H1 (cell line): ENCODE results near the gene NMD3. TPM values are rescaled to one million over a fixed set of nuclear protein-coding genes. Genes with fewer than 3 reads are reported as not detected.

Source experiments
- CTCF ChIA-PET: fragments of 300-600 bp; sonication (Branson Sonifier 250); formaldehyde crosslinking; loops from one replicate; lab custom pipeline; 2021; ENCODE audit not compliant: partially characterized antibody; lab: Charles Lee
- POLR2A ChIA-PET: fragments of 300-600 bp; sonication (Branson Sonifier 250); formaldehyde crosslinking; loops from one replicate; lab custom pipeline; 2021; ENCODE audit warnings: inconsistent platforms; ENCODE audit not compliant: partially characterized antibody; lab: Charles Lee
- DNase-seq, 2 experiments: peaks; one replicate each; pipeline versions ENCODE4 v3.0.0 to v3.0.0-alpha.2; 2010 to 2022; ENCODE audit warnings: low spot score in 2 of 2, low read depth in 1 of 2, mixed read lengths in 1 of 2
- FAIRE-seq: peaks from 2 replicates; lab custom pipeline; 2011; peaks lifted over from hg19 to GRCh38; lab: Jason Lieb, UNC
- H2AFZ ChIP-seq: 2 replicates; pipeline ENCODE4 v1.8.1; 2012; ENCODE audit warnings: low read length, inconsistent platforms
- H2AK5ac ChIP-seq: 2 replicates; pipeline ENCODE4 v1.6.1; 2013; ENCODE audit warnings: low read depth, low read length
- H2BK120ac ChIP-seq: replicated peaks from 2 replicates; pipeline ENCODE3; 2013; ENCODE audit warnings: low read depth, low read length, inconsistent platforms
- H2BK12ac ChIP-seq: 2 replicates; pipeline ENCODE4 v1.6.1; 2013; ENCODE audit warnings: low read depth, low read length
- H2BK15ac ChIP-seq: 2 replicates; pipeline ENCODE4 v1.6.1; 2013; ENCODE audit warnings: low read length
- H2BK20ac ChIP-seq: 2 replicates; pipeline ENCODE4 v1.6.1; 2013; ENCODE audit warnings: low read length
- H2BK5ac ChIP-seq: 2 replicates; pipeline ENCODE4 v1.6.1; 2013; ENCODE audit warnings: low read depth, low read length
- H3K14ac ChIP-seq: 2 replicates; pipeline ENCODE4 v1.6.1; 2013; ENCODE audit warnings: inconsistent platforms; ENCODE audit not compliant: insufficient read length
- H3K18ac ChIP-seq: 2 replicates; pipeline ENCODE4 v1.6.1; 2013; ENCODE audit warnings: low read length; ENCODE audit errors: extremely low read depth
- H3K23ac ChIP-seq: 2 replicates; pipeline ENCODE4 v1.6.1; 2013; ENCODE audit warnings: inconsistent platforms; ENCODE audit not compliant: insufficient read length
- H3K23me2 ChIP-seq: 2 replicates; pipeline ENCODE4 v1.6.1; 2013; ENCODE audit warnings: low read depth, low read length
- H3K27ac ChIP-seq: 2 replicates; pipeline ENCODE4 v1.6.1; 2011; ENCODE audit warnings: low read depth, low read length, inconsistent platforms
- H3K27me3 ChIP-seq, 4 experiments: replicated peaks in 1 of 4; 1 replicate in 1 of 4; 2 replicates in 3 of 4; pipeline versions ENCODE4 v1.6.1 to v1.8.1; 2011 to 2013; ENCODE audit warnings: low read length in 3 of 4, mild to moderate bottlenecking in 3 of 4, inconsistent platforms in 2 of 4, mixed read lengths in 2 of 4, moderate library complexity in 1 of 4; ENCODE audit not compliant: control insufficient read depth in 3 of 4, insufficient read depth in 3 of 4; ENCODE audit errors: extremely low read depth in 1 of 4
- H3K36me3 ChIP-seq, 4 experiments: 2 replicates each; pipeline versions ENCODE4 v1.6.1 to v1.8.1; 2011 to 2013; ENCODE audit warnings: mild to moderate bottlenecking in 4 of 4, low read length in 3 of 4, moderate library complexity in 2 of 4, control low read depth in 1 of 4, inconsistent platforms in 1 of 4; ENCODE audit not compliant: insufficient read depth in 4 of 4, control insufficient read depth in 2 of 4
- H3K4ac ChIP-seq: replicated peaks from 2 replicates; pipeline ENCODE3; 2013; ENCODE audit warnings: low read length, low read depth, mixed read lengths, inconsistent platforms; ENCODE audit not compliant: insufficient read length
- H3K4me1 ChIP-seq, 4 experiments: replicated peaks in 1 of 4; 1 replicate in 1 of 4; 2 replicates in 3 of 4; pipeline versions ENCODE4 v1.6.1 to v1.8.1; 2011 to 2013; ENCODE audit warnings: low read length in 3 of 4, inconsistent platforms in 2 of 4, mixed read lengths in 1 of 4; ENCODE audit not compliant: insufficient read depth in 4 of 4, control insufficient read depth in 3 of 4
- H3K4me2 ChIP-seq, 2 experiments: 2 replicates each; pipeline versions ENCODE4 v1.6.1 to v1.8.1; 2011 to 2013; ENCODE audit warnings: low read depth in 2 of 2, low read length in 2 of 2, control low read depth in 1 of 2, inconsistent platforms in 1 of 2, mild to moderate bottlenecking in 1 of 2; ENCODE audit not compliant: insufficient read depth in 1 of 2
- H3K4me3 ChIP-seq, 4 experiments: fragments of 200-600, 300-600 bp in 1 of 4; sonication (generic), shearing (Covaris generic), sonication (Bioruptor Twin) in 1 of 4; 2 replicates each; pipeline versions ENCODE4 v1.5.1 to v1.8.1; 2011 to 2016; ENCODE audit warnings: low read length in 4 of 4, low read depth in 3 of 4, control low read depth in 2 of 4, inconsistent platforms in 2 of 4, mild to moderate bottlenecking in 2 of 4, mixed read lengths in 1 of 4, moderate library complexity in 1 of 4; ENCODE audit not compliant: insufficient read depth in 2 of 4; ENCODE audit errors: extremely low read depth in 1 of 4
- H3K56ac ChIP-seq: replicated peaks from 2 replicates; pipeline ENCODE3; 2013; ENCODE audit warnings: low read depth, mild to moderate bottlenecking, mixed read lengths, low read length, inconsistent platforms; ENCODE audit not compliant: insufficient read length
- H3K79me1 ChIP-seq: 2 replicates; pipeline ENCODE4 v1.6.1; 2013; ENCODE audit warnings: low read depth, low read length, control low read depth
- H3K79me2 ChIP-seq, 2 experiments: 2 replicates each; pipeline versions ENCODE4 v1.6.1 to v1.8.1; 2012 to 2013; ENCODE audit warnings: low read length in 2 of 2, mild to moderate bottlenecking in 2 of 2, inconsistent platforms in 1 of 2; ENCODE audit not compliant: insufficient read depth in 2 of 2, control insufficient read depth in 1 of 2
- H3K9ac ChIP-seq, 4 experiments: replicated peaks in 1 of 4; 1 replicate in 1 of 4; 2 replicates in 3 of 4; pipeline versions ENCODE4 v1.6.1 to v1.8.1; 2011 to 2013; ENCODE audit warnings: low read depth in 3 of 4, low read length in 3 of 4, control low read depth in 2 of 4, mild to moderate bottlenecking in 2 of 4, moderate library complexity in 2 of 4, inconsistent platforms in 1 of 4; ENCODE audit errors: extremely low read depth in 1 of 4
- H3K9me3 ChIP-seq, 2 experiments: 2 replicates each; pipeline versions ENCODE4 v1.6.1 to v1.8.1; 2012 to 2013; ENCODE audit warnings: mild to moderate bottlenecking in 2 of 2, moderate library complexity in 2 of 2, control low read depth in 1 of 2, inconsistent platforms in 1 of 2, low read depth in 1 of 2, low read length in 1 of 2, mixed read lengths in 1 of 2; ENCODE audit not compliant: insufficient read depth in 2 of 2
- H4K20me1 ChIP-seq, 2 experiments: replicated peaks in 1 of 2; 2 replicates each; pipeline versions ENCODE3 to v1.8.1; 2011 to 2013; ENCODE audit warnings: inconsistent platforms in 2 of 2, low read length in 2 of 2, mild to moderate bottlenecking in 1 of 2; ENCODE audit not compliant: insufficient read depth in 2 of 2, control insufficient read depth in 1 of 2
- H4K5ac ChIP-seq: 2 replicates; pipeline ENCODE4 v1.6.1; 2013; ENCODE audit warnings: low read length, low read depth, mixed read lengths, inconsistent platforms; ENCODE audit not compliant: insufficient read length
- H4K8ac ChIP-seq: 2 replicates; pipeline ENCODE4 v1.8.0; 2013; ENCODE audit warnings: mild to moderate bottlenecking, moderate library complexity, low read length, inconsistent platforms; ENCODE audit not compliant: insufficient read depth; ENCODE audit errors: extremely low read depth
- H4K91ac ChIP-seq: replicated peaks from 2 replicates; pipeline ENCODE3; 2013; ENCODE audit warnings: low read length, mixed read lengths, inconsistent platforms; ENCODE audit not compliant: insufficient read length
- CBX8 ChIP-seq: fragments of 300-800, 300-1000 bp; sonication (generic); IDR thresholded peaks from 2 replicates; pipeline ENCODE4 v1.7.1; 2016; ENCODE audit warnings: low read depth, low read length, borderline replicate concordance
- EGR1 ChIP-seq: IDR thresholded peaks from 2 replicates; pipeline ENCODE4 v1.6.1; 2011; ENCODE audit warnings: low read depth, low read length, borderline replicate concordance
- HDAC2 ChIP-seq, 2 experiments: fragments of 300-600 bp in 1 of 2; sonication (generic) in 1 of 2; IDR thresholded peaks; 2 replicates each; pipeline ENCODE4 v1.6.1; 2011 to 2012; ENCODE audit warnings: low read depth in 2 of 2, low read length in 2 of 2, mild to moderate bottlenecking in 2 of 2, moderate library complexity in 2 of 2, borderline replicate concordance in 1 of 2, inconsistent platforms in 1 of 2
- MAFK ChIP-seq: IDR thresholded peaks from 2 replicates; pipeline ENCODE4 v1.6.1; 2012; ENCODE audit warnings: low read depth, mild to moderate bottlenecking, improper control_type of control experiment, low read length
- SP2 ChIP-seq: IDR thresholded peaks from 2 replicates; pipeline ENCODE4 v1.6.1; 2012; ENCODE audit warnings: mild to moderate bottlenecking, low read length, inconsistent platforms
- TBP ChIP-seq: IDR thresholded peaks from 2 replicates; pipeline ENCODE4 v1.6.1; 2011; ENCODE audit warnings: low read depth, low read length, improper control_type of control experiment
- TCF12 ChIP-seq: IDR thresholded peaks from 2 replicates; pipeline ENCODE4 v1.6.1; 2011; ENCODE audit warnings: low read depth, mild to moderate bottlenecking, low read length
- WGBS, 2 experiments: shearing (Covaris generic) in 1 of 2; methylation state at CpG; one replicate each; pipeline versions ENCODE4 v1.1.6 to v1.1.7; 2013 to 2015; ENCODE audit warnings: low lambda C conversion rate in 2 of 2, mixed read lengths in 2 of 2, inconsistent platforms in 1 of 2, low coverage in 1 of 2, missing lambda C conversion rate in 1 of 2; ENCODE audit not compliant: insufficient replicate concordance in 2 of 2, insufficient coverage in 1 of 2, insufficient read length in 1 of 2; ENCODE audit errors: extremely low coverage in 1 of 2, missing lambda C conversion rate in 1 of 2; 5-methylcytosine and 5-hydroxymethylcytosine counted together
- polyA plus RNA-seq, 7 experiments: library from polyadenylated mRNA; depleted of rRNA in 3 of 7; stranded (reverse) in 5 of 7; unstranded in 2 of 7; fragments of >200 nt in 5 of 7; fragments of 200-250 nt in 2 of 7; gene quantifications; 1 replicate in 5 of 7; 2 replicates in 1 of 7; 4 replicates in 1 of 7; pipeline versions ENCODE4 v1.2.1 to v1.2.3, GENCODE V29; 2011 to 2013; ENCODE audit warnings: missing spikeins in 2 of 7, mixed read lengths in 2 of 7
- total RNA-seq: library from RNA; stranded (reverse); fragmentation: NEBNext Ultra II Directional; extraction: Animal tissue kit (Norgen Biotek cat#: 25700); gene quantifications from 2 replicates; pipeline ENCODE4 v1.2.1, GENCODE V29; 2021
- TF ChIP-seq, protein P1 (sequence below), 3 experiments: IDR thresholded peaks; 1 replicate in 2 of 3; 2 replicates in 1 of 3; pipeline versions ENCODE4 v1.5.1 to v1.6.1; 2011; ENCODE audit warnings: low read length in 3 of 3, mild to moderate bottlenecking in 3 of 3, inconsistent platforms in 2 of 3, low read depth in 1 of 3, moderate library complexity in 1 of 3; ENCODE audit not compliant: insufficient read depth in 1 of 3; ENCODE audit errors: control extremely low read depth in 1 of 3
- TF ChIP-seq, protein P2 (sequence below): IDR thresholded peaks from 2 replicates; pipeline ENCODE4 v1.6.1; 2012; ENCODE audit warnings: inconsistent platforms

The NMD3 gene
- total and polyA plus RNA-seq, 2 of the 8 experiments (the other 6 are each of a cell fraction or from before 2014, with no cell fraction given): 12.1 to 64.2 TPM

DNA sequence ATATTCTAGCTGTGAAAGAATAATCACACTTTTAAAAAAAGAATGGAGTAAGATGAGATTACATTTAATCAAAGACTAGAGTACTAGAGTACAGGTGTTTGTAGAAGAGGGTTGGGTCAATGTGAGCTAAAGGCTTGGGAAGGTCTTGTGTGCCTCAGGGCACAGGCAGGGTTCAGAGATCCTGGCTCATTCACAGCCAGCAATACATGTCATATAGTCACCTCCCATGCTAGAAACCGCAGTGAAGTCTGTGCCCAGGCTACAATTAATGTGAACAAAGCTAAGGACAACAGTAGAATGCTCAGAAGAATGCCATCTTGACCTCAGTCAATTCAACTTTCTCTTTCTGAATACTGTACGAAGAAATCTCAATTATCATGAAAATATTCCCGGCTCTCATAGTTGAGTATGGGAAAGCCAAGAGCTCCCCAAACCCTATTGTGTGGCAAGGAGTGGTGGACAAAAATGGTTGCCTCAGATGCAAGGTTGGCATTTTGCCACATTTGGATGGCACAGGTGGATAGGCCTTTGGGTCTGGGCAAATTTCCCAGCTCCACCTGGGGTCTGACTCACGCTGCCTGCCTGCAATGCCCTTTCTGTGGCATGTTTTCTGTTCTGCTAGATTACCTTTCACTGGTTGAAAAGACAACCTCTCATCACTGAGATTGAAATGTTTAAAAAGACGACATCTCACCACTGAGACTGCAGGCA is 70.2 kb downstream of the NMD3 start:
- WGBS, 2 experiments: 86% methylated on average over 5 of the region's 5 CpGs; no CpG with 5 or more reads in 1 of the 2 experiments
- CTCF ChIA-PET: interaction anchor here (0.8 to 7.6 kb wide), 7 partner anchors 10 to 131 kb away, joined by 3 to 54 read pairs (median 4); partner anchors contain the start of gene SPTSSB
- no peak for FAIRE-seq
- TF ChIP-seq HDAC2 (IDR thresholded peaks at IDR 0.05; ENCODE audit: borderline replicate concordance in 1 of 2, low read depth in 2 of 2, low read length in 2 of 2) (no peak), EGR1 (no peak), CBX8 (no peak), MAFK (no peak), TCF12 (no peak), TBP (no peak), SP2 (no peak)
- TF ChIP-seq, protein P1, sequence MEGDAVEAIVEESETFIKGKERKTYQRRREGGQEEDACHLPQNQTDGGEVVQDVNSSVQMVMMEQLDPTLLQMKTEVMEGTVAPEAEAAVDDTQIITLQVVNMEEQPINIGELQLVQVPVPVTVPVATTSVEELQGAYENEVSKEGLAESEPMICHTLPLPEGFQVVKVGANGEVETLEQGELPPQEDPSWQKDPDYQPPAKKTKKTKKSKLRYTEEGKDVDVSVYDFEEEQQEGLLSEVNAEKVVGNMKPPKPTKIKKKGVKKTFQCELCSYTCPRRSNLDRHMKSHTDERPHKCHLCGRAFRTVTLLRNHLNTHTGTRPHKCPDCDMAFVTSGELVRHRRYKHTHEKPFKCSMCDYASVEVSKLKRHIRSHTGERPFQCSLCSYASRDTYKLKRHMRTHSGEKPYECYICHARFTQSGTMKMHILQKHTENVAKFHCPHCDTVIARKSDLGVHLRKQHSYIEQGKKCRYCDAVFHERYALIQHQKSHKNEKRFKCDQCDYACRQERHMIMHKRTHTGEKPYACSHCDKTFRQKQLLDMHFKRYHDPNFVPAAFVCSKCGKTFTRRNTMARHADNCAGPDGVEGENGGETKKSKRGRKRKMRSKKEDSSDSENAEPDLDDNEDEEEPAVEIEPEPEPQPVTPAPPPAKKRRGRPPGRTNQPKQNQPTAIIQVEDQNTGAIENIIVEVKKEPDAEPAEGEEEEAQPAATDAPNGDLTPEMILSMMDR (IDR thresholded peaks at IDR 0.05; ENCODE audit: control extremely low read depth in 1 of 3, insufficient read depth in 1 of 3, low read depth in 1 of 3, low read length in 3 of 3): no peak
- TF ChIP-seq, protein P2, sequence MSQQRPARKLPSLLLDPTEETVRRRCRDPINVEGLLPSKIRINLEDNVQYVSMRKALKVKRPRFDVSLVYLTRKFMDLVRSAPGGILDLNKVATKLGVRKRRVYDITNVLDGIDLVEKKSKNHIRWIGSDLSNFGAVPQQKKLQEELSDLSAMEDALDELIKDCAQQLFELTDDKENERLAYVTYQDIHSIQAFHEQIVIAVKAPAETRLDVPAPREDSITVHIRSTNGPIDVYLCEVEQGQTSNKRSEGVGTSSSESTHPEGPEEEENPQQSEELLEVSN: no peak

More for the DNA sequence above, 70.2 kb downstream of the NMD3 start:
- Histone ChIP-seq H3K56ac (no peak overlapping the region), H4K5ac (no peak overlapping the region), H3K79me2 (no peaks in the 10 kb centered on the region), H2AK5ac (no peak overlapping the region), H3K18ac (no peak overlapping the region), H3K23me2 (no peaks in the 10 kb centered on the region), H3K4me3 (no peak overlapping the region), H3K4me2 (no peak overlapping the region), H4K91ac (no peak overlapping the region), H2BK20ac (no peak overlapping the region), H3K14ac (no peak overlapping the region), H3K9me3 (peaks cover 0 to under 1% of the 10 kb centered on the region in 2 experiments; a peak in 1 of 4 replicates), H3K27ac (no peak overlapping the region), H3K9ac (no peak overlapping the region; a peak in 1 of 7 replicates), H2BK120ac (no peak overlapping the region), H3K4me1 (no peaks in the 10 kb centered on the region), H3K79me1 (no peaks in the 10 kb centered on the region), H2BK15ac (no peak overlapping the region), H2BK5ac (no peak overlapping the region), H3K36me3 (no peaks in the 10 kb centered on the region), H4K8ac (no peak overlapping the region), H3K23ac (no peak overlapping the region), H3K27me3 (no peaks in the 10 kb centered on the region), H3K4ac (no peak overlapping the region), H4K20me1 (no peaks in the 10 kb centered on the region), H2AFZ (no peak overlapping the region), H2BK12ac (no peak overlapping the region)
- POLR2A ChIA-PET: interaction anchor here (1.3 kb wide), 1 partner anchor 16 kb away, joined by 4 read pairs; no protein-coding TSS in a partner anchor
- DNase-seq: no peak
